MM.1S (cell line): Measurements from ENCODE around the gene GDF2.

ENCODE experiments used
- DNase-seq: peaks from one replicate; pipeline ENCODE4 v3.0.0-alpha.2; 2015
- H2AFZ ChIP-seq: fragments of 300-600 bp; sonication (generic); 2 replicates; pipeline ENCODE4 v1.6.0; 2016; ENCODE audit warnings: antibody characterized with exemption, low read length
- H3F3A ChIP-seq: fragments of 300-600 bp; sonication (generic); 2 replicates; pipeline ENCODE4 v1.6.1; 2016; ENCODE audit warnings: mild to moderate bottlenecking, antibody characterized with exemption, low read length, moderate library complexity, mixed read lengths; ENCODE audit not compliant: insufficient read depth
- H3K27ac ChIP-seq: fragments of 300-600 bp; sonication (generic); 2 replicates; pipeline ENCODE4 v1.5.1; 2016; ENCODE audit warnings: mild to moderate bottlenecking, low read length
- H3K27me3 ChIP-seq: fragments of 300-600 bp; sonication (generic); replicated peaks from 2 replicates; pipeline ENCODE4 v1.6.0; 2016; ENCODE audit warnings: low read length; ENCODE audit not compliant: insufficient read depth
- H3K36me3 ChIP-seq: fragments of 300-600 bp; sonication (generic); replicated peaks from 2 replicates; pipeline ENCODE4 v1.6.1; 2016; ENCODE audit warnings: mild to moderate bottlenecking, low read length, mixed read lengths; ENCODE audit not compliant: insufficient read depth
- H3K4me1 ChIP-seq: fragments of 300-600 bp; sonication (generic); 2 replicates; pipeline ENCODE4 v1.6.1; 2016; ENCODE audit warnings: low read length, mixed read lengths
- H3K4me2 ChIP-seq: fragments of 300-600 bp; sonication (generic); 2 replicates; pipeline ENCODE4 v1.6.0; 2016; ENCODE audit warnings: low read depth, low read length
- H3K4me3 ChIP-seq: fragments of 300-600 bp; sonication (generic); 2 replicates; pipeline ENCODE4 v1.5.1; 2016; ENCODE audit warnings: low read length, mixed read lengths
- H3K79me2 ChIP-seq: fragments of 300-600 bp; sonication (generic); 2 replicates; pipeline ENCODE4 v1.6.1; 2016; ENCODE audit warnings: mixed run types, low read length, mixed read lengths
- H3K9ac ChIP-seq: fragments of 300-600 bp; sonication (generic); 2 replicates; pipeline ENCODE4 v1.6.1; 2016; ENCODE audit warnings: low read length, mixed read lengths
- H3K9me2 ChIP-seq: fragments of 300-600 bp; sonication (generic); replicated peaks from 2 replicates; pipeline ENCODE4 v1.6.1; 2016; ENCODE audit warnings: mild to moderate bottlenecking, low read length, mixed read lengths; ENCODE audit not compliant: insufficient read depth
- H3K9me3 ChIP-seq: fragments of 300-600 bp; sonication (generic); replicated peaks from 2 replicates; pipeline ENCODE4 v1.6.1; 2016; ENCODE audit warnings: mild to moderate bottlenecking, low read length, mixed read lengths; ENCODE audit not compliant: insufficient read depth
- H4K20me1 ChIP-seq: fragments of 300-600 bp; sonication (generic); 2 replicates; pipeline ENCODE4 v1.6.1; 2016; ENCODE audit warnings: mild to moderate bottlenecking, low read length, moderate library complexity, mixed read lengths; ENCODE audit not compliant: insufficient read depth
- CTCF ChIP-seq: fragments of 300-600 bp; sonication (generic); IDR thresholded peaks from 2 replicates; pipeline ENCODE4 v1.5.1; 2016; ENCODE audit warnings: antibody characterized with exemption, low read length, mixed read lengths
- EZH2 ChIP-seq: fragments of 300-600 bp; sonication (generic); optimal IDR thresholded peaks from 2 replicates; pipeline ENCODE3; 2017; ENCODE audit warnings: low read depth, mild to moderate bottlenecking, antibody characterized with exemption, low read length, mixed read lengths
- EZH2phosphoT487 ChIP-seq: fragments of 300-600 bp; sonication (generic); IDR thresholded peaks from 2 replicates; pipeline ENCODE4 v1.6.1; 2018; ENCODE audit warnings: antibody characterized with exemption, low read length

Gene GDF2

GRCh38 chr10:47295411-47295810 lies 26.8 kb upstream of the GDF2 start:
- H3K4me3 ChIP-seq = no peak overlapping the region

GRCh38 chr10:47296156-47296894 lies 25.9 kb upstream of the GDF2 start:
- TF ChIP-seq CTCF = no peak
- TF ChIP-seq EZH2 = no peak
- TF ChIP-seq EZH2phosphoT487 = no peak
- no peaks in the 10 kb centered on the region for H3K9me2 ChIP-seq
- H3K36me3 ChIP-seq = no peaks in the 10 kb centered on the region
- H3K9me3 ChIP-seq = no peaks in the 10 kb centered on the region
- no peak overlapping the region for H3K27ac ChIP-seq
- H3K9ac ChIP-seq = no peak overlapping the region
- no peak overlapping the region for H3K4me3 ChIP-seq
- H3K79me2 ChIP-seq = no peaks in the 10 kb centered on the region
- H4K20me1 ChIP-seq = no peaks in the 10 kb centered on the region
- H2AFZ ChIP-seq = no peak overlapping the region
- DNase-seq = no peak
- no peaks in the 10 kb centered on the region for H3K27me3 ChIP-seq
- H3K4me1 ChIP-seq = no peaks in the 10 kb centered on the region
- no peak overlapping the region for H3K4me2 ChIP-seq
- H3F3A ChIP-seq = no peaks in the 10 kb centered on the region

More at GRCh38 chr10:47295411-47295810, 26.8 kb upstream of the GDF2 start:
- Histone ChIP-seq H3K4me1 (no peaks in the 10 kb centered on the region), H3K4me2 (no peak overlapping the region), H3K79me2 (no peaks in the 10 kb centered on the region), H3K9me3 (no peaks in the 10 kb centered on the region), H2AFZ (no peak overlapping the region), H3F3A (no peaks in the 10 kb centered on the region), H3K36me3 (no peaks in the 10 kb centered on the region), H4K20me1 (no peaks in the 10 kb centered on the region), H3K27ac (no peak overlapping the region), H3K9me2 (no peaks in the 10 kb centered on the region), H3K9ac (no peak overlapping the region), H3K27me3 (no peaks in the 10 kb centered on the region)
- TF ChIP-seq EZH2phosphoT487 = no peak
- no peak for TF ChIP-seq CTCF
- no peak for TF ChIP-seq EZH2
- no peak for DNase-seq

- no peak overlapping the region for H3K9ac ChIP-seq
- TF ChIP-seq CTCF (no peak), EZH2phosphoT487 (no peak), EZH2 (no peak)
Measured at GRCh38 chr10:47296941-47297340, 25.3 kb upstream of the GDF2 start.

More at GRCh38 chr10:47296941-47297340, 25.3 kb upstream of the GDF2 start:
- Histone ChIP-seq H3F3A (no peaks in the 10 kb centered on the region), H3K36me3 (no peaks in the 10 kb centered on the region), H2AFZ (no peak overlapping the region), H3K27ac (no peak overlapping the region), H3K79me2 (no peaks in the 10 kb centered on the region), H4K20me1 (no peaks in the 10 kb centered on the region), H3K4me1 (no peaks in the 10 kb centered on the region), H3K9me3 (no peaks in the 10 kb centered on the region), H3K27me3 (no peaks in the 10 kb centered on the region), H3K4me3 (no peak overlapping the region), H3K4me2 (no peak overlapping the region), H3K9me2 (no peaks in the 10 kb centered on the region)
- no peak for DNase-seq
